GM12878 (cell line): ENCODE results near the gene ABCC9. TPM values are rescaled to one million over a fixed set of nuclear protein-coding genes. Genes with fewer than 3 reads are reported as not detected.

Experiments used
- ATAC-seq: fragments of 200-7000 bp; cut with Tn5 transposase; 3 replicates; pipeline ENCODE4 v1.9.1; 2020; ENCODE audit warnings: mild to moderate bottlenecking, moderate library complexity
- BruUV-seq: library from RNA; stranded (reverse); fragments of 400-500 nt; replicated peaks from 2 replicates; lab custom pipeline; 2021; lab: Mats Ljungman, UMichigan
- CTCF ChIA-PET: fragments of 300-600 bp; sonication (Branson Sonifier 250); formaldehyde crosslinking; extraction: SDS; loops from one replicate; lab custom pipeline; 2021; ENCODE audit warnings: inconsistent platforms; lab: Yijun Ruan, JAX
- POLR2A ChIA-PET: fragments of 350-600 bp; formaldehyde crosslinking; extraction: SDS; loops from one replicate; lab custom pipeline; 2021; ENCODE audit warnings: inconsistent platforms; lab: Charles Lee
- RAD21 ChIA-PET: fragments of 300-600 bp; sonication (Branson Sonifier 250); formaldehyde crosslinking; loops from one replicate; lab custom pipeline; 2023; ENCODE audit warnings: antibody characterized with exemption; ENCODE audit not compliant: unreplicated experiment; lab: Charles Lee
- SMC1A ChIA-PET: fragments of 300-600 bp; sonication (Branson Sonifier 250); formaldehyde crosslinking; loops from one replicate; lab custom pipeline; 2023; ENCODE audit not compliant: unreplicated experiment, uncharacterized antibody; lab: Charles Lee
- DNase-seq: peaks from one replicate; pipeline ENCODE4 v3.0.0-alpha.2; 2011; ENCODE audit warnings: low read depth, low spot score
- FAIRE-seq: peaks from 3 replicates; lab custom pipeline; 2011; peaks lifted over from hg19 to GRCh38; lab: Jason Lieb, UNC
- H2AFZ ChIP-seq: 2 replicates; pipeline ENCODE4 v1.6.0; 2011; ENCODE audit warnings: low read depth, low read length, control low read depth; ENCODE audit not compliant: control insufficient read depth
- H3K27ac ChIP-seq: 2 replicates; pipeline ENCODE4 v1.5.1; 2011; ENCODE audit warnings: control low read depth; ENCODE audit not compliant: control insufficient read depth, insufficient read depth
- H3K27me3 ChIP-seq, 2 experiments: replicated peaks in 1 of 2; 2 replicates each; pipeline versions ENCODE4 v1.6.0 to v1.6.1; 2011; ENCODE audit warnings: low read length in 1 of 2; ENCODE audit not compliant: control insufficient read depth in 2 of 2, insufficient read depth in 2 of 2
- H3K36me3 ChIP-seq, 2 experiments: 2 replicates each; pipeline ENCODE4 v1.5.1; 2011; ENCODE audit warnings: low read length in 1 of 2; ENCODE audit not compliant: control insufficient read depth in 2 of 2, insufficient read depth in 2 of 2
- H3K4me1 ChIP-seq: 2 replicates; pipeline ENCODE4 v1.6.1; 2011; ENCODE audit warnings: mild to moderate bottlenecking, low read length, moderate library complexity, mixed read lengths; ENCODE audit not compliant: control insufficient read depth, insufficient read depth
- H3K4me2 ChIP-seq: 2 replicates; pipeline ENCODE4 v1.6.0; 2011; ENCODE audit warnings: control low read depth; ENCODE audit not compliant: control insufficient read depth, insufficient read depth
- H3K4me3 ChIP-seq: fragments of 200-600 bp; sonication (generic); 2 replicates; pipeline ENCODE4 v1.5.1; 2016
- H3K79me2 ChIP-seq: 2 replicates; pipeline ENCODE4 v1.6.0; 2011; ENCODE audit warnings: low read length; ENCODE audit not compliant: control insufficient read depth, insufficient read depth
- H3K9ac ChIP-seq: 2 replicates; pipeline ENCODE4 v1.8.0; 2011; ENCODE audit warnings: low read length, control low read depth, mixed read lengths; ENCODE audit not compliant: control insufficient read depth, insufficient read depth
- H3K9me3 ChIP-seq: replicated peaks from 3 replicates; pipeline ENCODE4 v1.5.1; 2011; ENCODE audit warnings: mild to moderate bottlenecking, low read length; ENCODE audit not compliant: control insufficient read depth, insufficient read depth
- H4K20me1 ChIP-seq: 2 replicates; pipeline ENCODE4 v1.6.0; 2011; ENCODE audit not compliant: control insufficient read depth, insufficient read depth
- E4F1 ChIP-seq: fragments of 450-650 bp; IDR thresholded peaks from 2 replicates; pipeline ENCODE4 v1.6.1; 2018; ENCODE audit warnings: borderline replicate concordance, mild to moderate bottlenecking; ENCODE audit not compliant: partially characterized antibody
- NFXL1 ChIP-seq: fragments of 450-650 bp; IDR thresholded peaks from 2 replicates; pipeline ENCODE4 v1.6.1; 2017; ENCODE audit warnings: antibody characterized with exemption, mild to moderate bottlenecking, borderline replicate concordance
- POLR2AphosphoS5 ChIP-seq: IDR thresholded peaks from 2 replicates; pipeline ENCODE4 v1.6.1; 2011; ENCODE audit warnings: mild to moderate bottlenecking, low read length, inconsistent platforms
- REST ChIP-seq: IDR thresholded peaks from 2 replicates; pipeline ENCODE4 v1.6.1; 2012; ENCODE audit warnings: mild to moderate bottlenecking, low read depth, low read length
- YBX1 ChIP-seq: fragments of 450-650 bp; IDR thresholded peaks from 2 replicates; pipeline ENCODE4 v1.6.1; 2016; ENCODE audit warnings: antibody characterized with exemption
- ZBTB4 ChIP-seq: fragments of 450-650 bp; formaldehyde crosslinking; IDR thresholded peaks from 2 replicates; pipeline ENCODE4 v1.4.0; 2022; ENCODE audit warnings: mild to moderate bottlenecking, moderate library complexity
- ZNF24 ChIP-seq: fragments of 450-650 bp; IDR thresholded peaks from 2 replicates; pipeline ENCODE4 v1.6.1; 2017; ENCODE audit warnings: antibody characterized with exemption, mild to moderate bottlenecking
- WGBS: methylation state at CpG from one replicate; pipeline ENCODE4 v1.1.6; 2016; ENCODE audit warnings: low lambda C conversion rate; ENCODE audit not compliant: insufficient replicate concordance, insufficient coverage; ENCODE audit errors: missing lambda C conversion rate; 5-methylcytosine and 5-hydroxymethylcytosine counted together
- in situ Hi-C: fragments of 300-500 bp; cut with MboI; formaldehyde crosslinking; loops from 9 replicates; pipeline ENCODE4 v1.14.3; 2018; ENCODE audit warnings: mixed read lengths
- intact Hi-C: fragments of 100-400 bp; cut with micrococcal nuclease; formaldehyde crosslinking; loops from one replicate; pipeline ENCODE4 v1.14.2; 2022; ENCODE audit not compliant: unreplicated experiment
- polyA plus RNA-seq, 11 experiments: library from polyadenylated mRNA; depleted of rRNA in 4 of 11; unstranded in 6 of 11; stranded (reverse) in 5 of 11; fragments of >200 nt; fragmentation: Nextera tagmentation in 4 of 11; fragmentation: Illumina TruSeq in 1 of 11; extraction: Ambion mirVana in 4 of 11; extraction: Trizol in 1 of 11; gene quantifications; 1 replicate in 1 of 11; 2 replicates in 10 of 11; pipeline versions ENCODE4 v1.2.1 to v1.2.3, GENCODE V29; 2011 to 2016; ENCODE audit warnings: inconsistent platforms in 2 of 11, missing spikeins in 2 of 11, low read depth in 1 of 11
- total RNA-seq, 4 experiments: library from RNA; depleted of rRNA in 3 of 4; stranded (reverse); fragments of >200 nt in 3 of 4; fragmentation: Illumina TruSeq in 1 of 4; extraction: Trizol in 1 of 4; gene quantifications; 2 replicates each; pipeline versions ENCODE4 v1.2.1 to v1.2.3, GENCODE V29; 2013 to 2021
- TF ChIP-seq, protein P1 (sequence below): IDR thresholded peaks from 2 replicates; pipeline ENCODE4 v1.6.1; 2011; ENCODE audit warnings: borderline replicate concordance, low read depth, mild to moderate bottlenecking, moderate library complexity, low read length; ENCODE audit not compliant: insufficient read depth, poor library complexity, severe bottlenecking
- TF ChIP-seq, protein P2 (sequence below): fragments of 450-650 bp; IDR thresholded peaks from 2 replicates; pipeline ENCODE4 v1.6.1; 2017; ENCODE audit warnings: mild to moderate bottlenecking

The ABCC9 gene
- total and polyA plus RNA-seq, 10 of the 15 experiments (the other 5 are each of a cell fraction or from before 2014, with no cell fraction given), result under 0.01 to 0.10 (median 0.04) TPM; not detected in 2

DNA sequence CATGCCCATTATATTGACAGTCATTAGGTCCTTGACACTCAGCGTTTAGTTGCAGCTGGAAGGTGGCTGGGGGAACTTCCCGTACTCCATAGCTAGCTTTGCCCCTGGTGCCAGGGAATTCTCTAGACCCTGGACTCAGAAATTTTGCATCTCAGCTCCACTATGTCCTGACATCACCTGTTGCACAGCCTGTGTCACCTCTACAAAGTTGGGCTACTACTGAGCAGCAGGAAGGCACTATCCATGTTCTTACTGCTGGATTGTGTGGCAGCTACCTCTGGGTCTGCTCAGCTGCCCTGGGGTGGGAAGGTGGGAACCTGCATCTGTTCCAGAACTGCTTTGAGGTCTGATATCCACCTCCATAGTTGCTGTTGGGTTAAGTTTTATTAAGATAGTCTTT lies 177.7 kb downstream of the ABCC9 start (continued):
- TF ChIP-seq E4F1, result no peak
- no peak for TF ChIP-seq NFXL1
- TF ChIP-seq, protein P1, sequence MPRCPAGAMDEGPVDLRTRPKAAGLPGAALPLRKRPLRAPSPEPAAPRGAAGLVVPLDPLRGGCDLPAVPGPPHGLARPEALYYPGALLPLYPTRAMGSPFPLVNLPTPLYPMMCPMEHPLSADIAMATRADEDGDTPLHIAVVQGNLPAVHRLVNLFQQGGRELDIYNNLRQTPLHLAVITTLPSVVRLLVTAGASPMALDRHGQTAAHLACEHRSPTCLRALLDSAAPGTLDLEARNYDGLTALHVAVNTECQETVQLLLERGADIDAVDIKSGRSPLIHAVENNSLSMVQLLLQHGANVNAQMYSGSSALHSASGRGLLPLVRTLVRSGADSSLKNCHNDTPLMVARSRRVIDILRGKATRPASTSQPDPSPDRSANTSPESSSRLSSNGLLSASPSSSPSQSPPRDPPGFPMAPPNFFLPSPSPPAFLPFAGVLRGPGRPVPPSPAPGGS, result no peak
- no peak for TF ChIP-seq ZNF24
- TF ChIP-seq, all 136 proteins: peak for 0

- CTCF ChIA-PET, result no interaction called here
- TF ChIP-seq POLR2AphosphoS5 (no peak), YBX1 (no peak), ZBTB4 (CRISPR knock-in tag) (no peak), REST (no peak)
- TF ChIP-seq, protein P2, sequence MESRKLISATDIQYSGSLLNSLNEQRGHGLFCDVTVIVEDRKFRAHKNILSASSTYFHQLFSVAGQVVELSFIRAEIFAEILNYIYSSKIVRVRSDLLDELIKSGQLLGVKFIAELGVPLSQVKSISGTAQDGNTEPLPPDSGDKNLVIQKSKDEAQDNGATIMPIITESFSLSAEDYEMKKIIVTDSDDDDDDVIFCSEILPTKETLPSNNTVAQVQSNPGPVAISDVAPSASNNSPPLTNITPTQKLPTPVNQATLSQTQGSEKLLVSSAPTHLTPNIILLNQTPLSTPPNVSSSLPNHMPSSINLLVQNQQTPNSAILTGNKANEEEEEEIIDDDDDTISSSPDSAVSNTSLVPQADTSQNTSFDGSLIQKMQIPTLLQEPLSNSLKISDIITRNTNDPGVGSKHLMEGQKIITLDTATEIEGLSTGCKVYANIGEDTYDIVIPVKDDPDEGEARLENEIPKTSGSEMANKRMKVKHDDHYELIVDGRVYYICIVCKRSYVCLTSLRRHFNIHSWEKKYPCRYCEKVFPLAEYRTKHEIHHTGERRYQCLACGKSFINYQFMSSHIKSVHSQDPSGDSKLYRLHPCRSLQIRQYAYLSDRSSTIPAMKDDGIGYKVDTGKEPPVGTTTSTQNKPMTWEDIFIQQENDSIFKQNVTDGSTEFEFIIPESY, result no peak
These were observed 181.5 kb downstream of the ABCC9 start for GRCh38 chr12:21759737-21760136.

More at GRCh38 chr12:21759737-21760136, 181.5 kb downstream of the ABCC9 start:
- Histone ChIP-seq H4K20me1 (no peaks in the 10 kb centered on the region), H3K27me3 (no peaks in the 10 kb centered on the region), H3K79me2 (no peaks in the 10 kb centered on the region), H3K4me3 (no peak overlapping the region), H3K9me3 (no peaks in the 10 kb centered on the region), H2AFZ (no peak overlapping the region), H3K27ac (no peak overlapping the region), H3K4me1 (no peaks in the 10 kb centered on the region), H3K4me2 (no peak overlapping the region), H3K9ac (no peak overlapping the region), H3K36me3 (no peaks in the 10 kb centered on the region)
- intact Hi-C loops, result no loop called here
- BruUV-seq, result no TSS peak
- POLR2A ChIA-PET, result no interaction called here
- RAD21 ChIA-PET, result no interaction called here
- ATAC-seq (no peak), FAIRE-seq (no peak), DNase-seq (no peak)
- WGBS, result 32% methylated on average over 5 of the region's 5 CpGs
- SMC1A ChIA-PET, result interaction anchor here (0.7 to 1.3 kb wide), 2 partner anchors 18 to 198 kb away, joined by 3 read pairs; no protein-coding TSS in a partner anchor
- in situ Hi-C loops, result no loop called here
